Tibial nerve (tissue), 4 donors: ENCODE results near the gene HLA-DMB. TPM values are rescaled to one million over a fixed set of nuclear protein-coding genes. Genes with fewer than 3 reads are reported as not detected.
A peak's percentile ranks its signal among the peaks of the same experiment; 100 is the strongest.

ENCODE experiments used
- DNase-seq, 2 donors: peaks; one replicate each; pipeline ENCODE4 v3.0.0-alpha.2; 2019; ENCODE audit warnings: low spot score in 2 of 2
- H3K27ac ChIP-seq, 4 donors: fragments of 200-600 bp; sonication (generic) in 3 of 4; one replicate each; pipeline ENCODE4 v1.5.1; 2017 to 2019; ENCODE audit warnings: mild to moderate bottlenecking in 1 of 4
- H3K27me3 ChIP-seq, 2 donors: fragments of 200-600 bp; sonication (generic) in 1 of 2; one replicate each; pipeline versions ENCODE4 v1.5.1 to v1.6.0; 2017 to 2019
- H3K36me3 ChIP-seq, 3 donors: fragments of 200-600 bp; sonication (generic); one replicate each; pipeline ENCODE4 v1.5.1; 2018 to 2019
- H3K4me1 ChIP-seq, 4 donors: fragments of 200-600 bp; sonication (generic) in 3 of 4; one replicate each; pipeline ENCODE4 v1.5.1; 2017 to 2019
- H3K4me3 ChIP-seq, 4 donors: fragments of 200-600 bp; sonication (generic) in 3 of 4; one replicate each; pipeline ENCODE4 v1.5.1; 2017 to 2019; ENCODE audit warnings: mild to moderate bottlenecking in 1 of 4, moderate library complexity in 1 of 4
- H3K9me3 ChIP-seq, 4 donors: fragments of 200-600 bp; sonication (generic) in 3 of 4; one replicate each; pipeline ENCODE4 v1.5.1; 2017 to 2019
- EP300 ChIP-seq, 2 donors: sonication (generic); formaldehyde crosslinking; IDR thresholded peaks; one replicate each; pipeline ENCODE4 v1.6.1; 2017; ENCODE audit warnings: antibody characterized with exemption in 2 of 2, mild to moderate bottlenecking in 1 of 2
- POLR2A ChIP-seq, 2 donors: fragments of 450-650 bp; IDR thresholded peaks; one replicate each; pipeline ENCODE4 v1.6.1; 2017; ENCODE audit warnings: antibody characterized with exemption in 2 of 2, mild to moderate bottlenecking in 2 of 2, moderate library complexity in 2 of 2
- WGBS, 2 donors: methylation state at CpG; one replicate each; pipeline ENCODE4 v1.1.5; 2018; 5-methylcytosine and 5-hydroxymethylcytosine counted together
- total RNA-seq, 4 donors: library from RNA; depleted of rRNA; stranded (reverse); fragments of >200 nt; gene quantifications; one replicate each; pipeline ENCODE4 v1.1.0, GENCODE V29; 2016
- TF ChIP-seq, protein P1 (sequence below), 5 experiments: fragments of 200-600 bp in 3 of 5; fragments of 450-650 bp in 2 of 5; sonication (generic) in 3 of 5; IDR thresholded peaks; one replicate each; pipeline ENCODE4 v1.5.1; 2016 to 2019; ENCODE audit warnings: antibody characterized with exemption in 5 of 5, mild to moderate bottlenecking in 3 of 5, moderate library complexity in 2 of 5

Gene HLA-DMB
- total RNA-seq, 4 donors from 2014 or later = 15.7 to 85.0 (median 25.5) TPM

DNA sequence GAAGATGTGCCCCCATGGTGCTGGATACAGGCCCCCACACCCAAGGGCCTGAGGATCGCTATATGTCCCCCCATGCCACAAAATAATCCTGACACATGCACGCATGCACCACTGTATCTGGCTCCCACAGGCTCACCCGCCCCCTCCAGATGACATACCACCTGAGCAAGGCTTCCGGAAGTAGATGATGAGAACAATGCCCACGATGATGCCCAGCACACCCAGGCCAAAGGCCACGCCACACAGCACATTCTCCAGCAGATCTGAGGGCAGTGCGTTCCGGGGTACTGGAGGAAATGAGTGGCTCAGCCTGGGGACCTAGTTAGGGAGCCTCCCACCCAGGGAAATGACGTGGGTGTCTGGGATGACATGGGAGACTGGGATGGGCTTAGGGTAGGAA is 8.3 kb upstream of the HLA-DMB start:
- TF ChIP-seq EP300 (IDR thresholded peaks at IDR 0.05) (no peak), POLR2A (IDR thresholded peaks at IDR 0.05) (no peak)
- TF ChIP-seq, protein P1, sequence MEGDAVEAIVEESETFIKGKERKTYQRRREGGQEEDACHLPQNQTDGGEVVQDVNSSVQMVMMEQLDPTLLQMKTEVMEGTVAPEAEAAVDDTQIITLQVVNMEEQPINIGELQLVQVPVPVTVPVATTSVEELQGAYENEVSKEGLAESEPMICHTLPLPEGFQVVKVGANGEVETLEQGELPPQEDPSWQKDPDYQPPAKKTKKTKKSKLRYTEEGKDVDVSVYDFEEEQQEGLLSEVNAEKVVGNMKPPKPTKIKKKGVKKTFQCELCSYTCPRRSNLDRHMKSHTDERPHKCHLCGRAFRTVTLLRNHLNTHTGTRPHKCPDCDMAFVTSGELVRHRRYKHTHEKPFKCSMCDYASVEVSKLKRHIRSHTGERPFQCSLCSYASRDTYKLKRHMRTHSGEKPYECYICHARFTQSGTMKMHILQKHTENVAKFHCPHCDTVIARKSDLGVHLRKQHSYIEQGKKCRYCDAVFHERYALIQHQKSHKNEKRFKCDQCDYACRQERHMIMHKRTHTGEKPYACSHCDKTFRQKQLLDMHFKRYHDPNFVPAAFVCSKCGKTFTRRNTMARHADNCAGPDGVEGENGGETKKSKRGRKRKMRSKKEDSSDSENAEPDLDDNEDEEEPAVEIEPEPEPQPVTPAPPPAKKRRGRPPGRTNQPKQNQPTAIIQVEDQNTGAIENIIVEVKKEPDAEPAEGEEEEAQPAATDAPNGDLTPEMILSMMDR (IDR thresholded peaks at IDR 0.05) = no peak
- H3K27me3 ChIP-seq = no peaks in the 10 kb centered on the region
- no peaks in the 10 kb centered on the region for H3K9me3 ChIP-seq
- WGBS, 2 donors = 80 to 82% methylated on average over 9 of the region's 9 CpGs
- no peak overlapping the region for H3K27ac ChIP-seq
- no peak for DNase-seq
- peaks cover 0 to 4% (median 0%) of the 10 kb centered on the region in 3 donors for H3K36me3 ChIP-seq
- H3K4me3 ChIP-seq = no peak overlapping the region
- H3K4me1 ChIP-seq = peaks cover 0 to 33% (median 12%) of the 10 kb centered on the region in 4 donors

DNA sequence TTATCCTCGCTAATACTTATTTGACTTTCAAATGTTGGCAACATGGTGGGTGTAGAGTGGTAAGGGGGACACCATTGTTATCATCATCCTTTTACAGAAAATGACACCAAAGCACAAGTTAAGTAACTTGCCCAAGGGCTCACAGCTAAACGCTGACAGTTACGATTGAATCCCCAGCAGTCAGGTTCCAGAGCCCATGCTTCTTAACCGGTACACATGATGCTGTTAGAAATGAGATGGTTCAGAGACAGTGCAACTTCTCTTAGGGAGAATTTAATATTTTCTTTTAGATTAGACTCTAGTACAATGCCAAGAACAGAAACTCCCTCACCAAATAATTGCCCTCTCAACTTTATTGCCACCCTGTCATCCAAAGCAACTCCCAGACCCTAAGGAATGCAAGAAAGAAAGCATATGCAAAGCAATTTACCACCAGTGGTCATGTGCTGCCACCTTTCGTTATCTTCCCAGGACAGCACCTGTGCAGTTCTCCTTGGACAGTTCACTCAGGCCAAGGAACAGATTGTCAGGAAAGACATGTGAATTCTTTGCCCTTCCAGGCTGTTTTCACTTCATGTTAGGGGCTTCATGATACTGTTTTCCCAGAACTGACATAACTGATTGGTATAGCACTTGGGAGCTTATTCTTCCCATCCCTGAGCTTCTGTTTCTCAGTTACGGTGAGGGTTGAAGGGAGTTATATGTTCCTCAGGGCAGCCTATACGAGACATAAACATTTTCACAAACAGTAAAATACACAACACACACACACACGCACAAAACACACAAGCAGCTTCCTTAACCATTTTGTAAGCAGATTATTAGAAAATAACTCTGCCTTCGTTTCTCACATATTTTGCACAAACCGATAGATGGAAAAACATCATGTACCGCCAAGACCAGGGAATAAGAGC is 7.0 kb upstream of the HLA-DMB start:
- WGBS, 2 donors = 64 to 70% methylated on average over 11 of the region's 11 CpGs
- no peak overlapping the region for H3K4me3 ChIP-seq
- TF ChIP-seq POLR2A (IDR thresholded peaks at IDR 0.05) (no peak), EP300 (IDR thresholded peaks at IDR 0.05) (no peak)
- TF ChIP-seq, protein P1 (IDR thresholded peaks at IDR 0.05) = peak in 4 of 5 experiments; percentile 21 to 37 (median 28)
- no peak for DNase-seq
- H3K27me3 ChIP-seq = no peaks in the 10 kb centered on the region
- H3K4me1 ChIP-seq = peaks cover 0 to 24% (median 15%) of the 10 kb centered on the region in 4 donors
- H3K27ac ChIP-seq = no peak overlapping the region
- H3K36me3 ChIP-seq = peaks cover 0 to 4% (median 0%) of the 10 kb centered on the region in 3 donors
- H3K9me3 ChIP-seq = no peaks in the 10 kb centered on the region

DNA sequence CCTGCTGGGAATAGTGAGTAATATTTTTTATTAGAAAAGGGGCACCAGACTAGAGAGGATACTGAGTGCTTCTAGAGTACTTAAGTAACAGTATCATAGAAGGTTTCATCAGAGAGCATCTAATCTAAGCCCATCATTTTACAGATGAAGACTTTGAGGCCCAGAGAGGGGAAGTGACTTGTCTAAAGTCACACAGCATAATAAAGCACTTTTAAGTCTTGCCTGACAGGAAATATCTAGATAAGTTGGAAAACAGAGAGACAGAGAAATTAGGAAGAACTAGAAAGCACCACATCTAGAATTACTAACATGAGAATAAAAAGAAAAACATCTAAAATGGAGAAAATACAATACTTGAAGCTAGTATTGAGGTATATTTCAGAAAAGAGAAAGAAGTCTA is 6.1 kb upstream of the HLA-DMB start:
- H3K9me3 ChIP-seq = no peaks in the 10 kb centered on the region
- no peak overlapping the region for H3K27ac ChIP-seq
- H3K27me3 ChIP-seq = no peaks in the 10 kb centered on the region
- no peak overlapping the region for H3K4me3 ChIP-seq
- TF ChIP-seq EP300 (IDR thresholded peaks at IDR 0.05) = no peak
- TF ChIP-seq POLR2A (IDR thresholded peaks at IDR 0.05) = no peak
- TF ChIP-seq, protein P1 (IDR thresholded peaks at IDR 0.05) = no peak
- peaks cover 0 to 4% (median 0%) of the 10 kb centered on the region in 3 donors for H3K36me3 ChIP-seq
- DNase-seq = no peak
- H3K4me1 ChIP-seq = peaks cover 0 to 26% (median 13%) of the 10 kb centered on the region in 4 donors

DNA sequence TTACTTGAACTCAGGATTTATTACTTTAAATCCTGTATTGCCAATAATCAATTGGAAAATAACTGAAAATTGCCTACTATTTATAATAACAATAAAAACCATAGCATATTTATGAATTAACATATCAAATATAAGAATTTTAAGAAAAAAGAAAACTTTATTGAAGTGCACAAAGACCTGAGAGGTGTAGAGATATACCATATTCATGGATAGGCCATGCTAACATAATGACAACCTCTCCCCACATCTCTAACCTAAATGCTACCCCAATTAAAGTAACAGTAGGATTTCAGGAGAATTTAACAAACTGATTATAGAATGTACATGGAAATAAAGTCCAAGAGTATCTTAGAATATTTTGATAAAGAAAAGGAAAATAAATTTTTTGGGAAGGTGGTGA is 5.1 kb upstream of the HLA-DMB start:
- H3K27ac ChIP-seq = peak overlapping the region in 2 of 4 donors; percentile 64 to 77
- peaks cover 0 to 4% (median 0%) of the 10 kb centered on the region in 3 donors for H3K36me3 ChIP-seq
- TF ChIP-seq POLR2A (IDR thresholded peaks at IDR 0.05) = no peak
- TF ChIP-seq, protein P1 (IDR thresholded peaks at IDR 0.05) = no peak
- TF ChIP-seq EP300 (IDR thresholded peaks at IDR 0.05) = no peak
- H3K9me3 ChIP-seq = no peaks in the 10 kb centered on the region
- peaks cover 0 to 22% (median 11%) of the 10 kb centered on the region in 4 donors for H3K4me1 ChIP-seq
- no peak overlapping the region for H3K4me3 ChIP-seq
- no peak for DNase-seq
- no peaks in the 10 kb centered on the region for H3K27me3 ChIP-seq

DNA sequence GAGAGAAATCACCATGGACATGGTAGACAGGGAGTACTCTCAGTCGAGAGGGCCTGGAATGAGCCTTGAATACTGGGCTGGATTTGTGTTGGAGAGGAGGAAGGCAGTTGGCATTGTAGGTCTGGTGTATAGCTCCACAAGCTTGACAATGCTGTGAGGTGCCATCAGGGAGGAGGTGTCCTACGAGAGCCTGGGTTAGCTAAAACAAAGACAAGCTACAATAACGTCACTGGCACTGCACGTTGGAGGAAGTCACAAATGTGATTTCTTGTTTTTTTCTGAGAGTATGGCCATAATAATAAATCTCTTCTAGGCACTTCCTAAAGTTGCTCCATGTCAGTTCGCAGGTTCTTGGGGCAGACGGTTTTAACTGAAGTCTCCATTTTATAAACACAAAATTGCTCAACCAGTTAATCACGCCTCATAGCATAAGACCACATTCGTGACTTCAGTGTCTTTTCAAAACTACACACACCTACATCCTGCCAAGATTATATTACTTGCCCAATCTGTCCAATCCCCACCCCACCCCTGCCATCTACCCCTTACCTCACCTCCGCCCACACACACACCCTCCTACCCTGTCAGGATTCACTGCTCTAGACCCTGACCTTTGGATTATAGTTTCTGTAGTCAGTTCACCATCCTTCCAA is 4.4 kb upstream of the HLA-DMB start:
- no peak for DNase-seq
- peak overlapping the region in 3 of 4 donors; percentile 47 to 77 (median 64) for H3K27ac ChIP-seq
- H3K4me3 ChIP-seq = no peak overlapping the region
- H3K4me1 ChIP-seq = peaks cover 0 to 21% (median 9%) of the 10 kb centered on the region in 4 donors
- no peaks in the 10 kb centered on the region for H3K27me3 ChIP-seq
- peaks cover 0 to 4% (median 0%) of the 10 kb centered on the region in 3 donors for H3K36me3 ChIP-seq
- no peaks in the 10 kb centered on the region for H3K9me3 ChIP-seq
- TF ChIP-seq POLR2A (IDR thresholded peaks at IDR 0.05) (no peak), EP300 (IDR thresholded peaks at IDR 0.05) (peak in 1 of 2 donors; percentile 12)
- TF ChIP-seq, protein P1 (IDR thresholded peaks at IDR 0.05) = no peak
- 70 to 79% methylated on average over 9 of the region's 9 CpGs for WGBS, 2 donors
